Liver (tissue), 9 donors: ENCODE results near the gene LIPE. TPM values are rescaled to one million over a fixed set of nuclear protein-coding genes. Genes with fewer than 3 reads are reported as not detected.

Experiments
- DNase-seq: peaks from one replicate; pipeline ENCODE4 v3.0.0-alpha.2; 2017; ENCODE audit warnings: low spot score
- H3K27ac ChIP-seq, 2 donors: one replicate each; pipeline ENCODE4 v1.7.0; 2013; ENCODE audit warnings: inconsistent platforms in 2 of 2, low read length in 2 of 2, control low read depth in 1 of 2, low read depth in 1 of 2, mild to moderate bottlenecking in 1 of 2
- H3K27me3 ChIP-seq, 4 donors: one replicate each; pipeline versions ENCODE4 v1.6.1 to v1.7.0; 2013; ENCODE audit warnings: low read length in 3 of 4, inconsistent platforms in 1 of 4, mild to moderate bottlenecking in 1 of 4, moderate library complexity in 1 of 4; ENCODE audit not compliant: control insufficient read depth in 4 of 4, insufficient read depth in 4 of 4
- H3K36me3 ChIP-seq, 4 donors: one replicate each; pipeline versions ENCODE4 v1.6.1 to v1.7.0; 2013; ENCODE audit warnings: low read length in 3 of 4, mild to moderate bottlenecking in 3 of 4, low read depth in 1 of 4, moderate library complexity in 1 of 4; ENCODE audit not compliant: control insufficient read depth in 4 of 4, insufficient read depth in 3 of 4
- H3K4me1 ChIP-seq, 4 donors: one replicate each; pipeline versions ENCODE4 v1.6.1 to v1.7.0; 2013; ENCODE audit warnings: low read length in 3 of 4, mild to moderate bottlenecking in 3 of 4, moderate library complexity in 1 of 4; ENCODE audit not compliant: control insufficient read depth in 4 of 4, insufficient read depth in 4 of 4
- H3K4me3 ChIP-seq, 3 donors: one replicate each; pipeline versions ENCODE4 v1.6.1 to v1.7.0; 2013; ENCODE audit warnings: low read length in 3 of 3, control low read depth in 1 of 3, low read depth in 1 of 3, mild to moderate bottlenecking in 1 of 3
- H3K9ac ChIP-seq, 2 donors: one replicate each; pipeline ENCODE4 v1.7.0; 2013; ENCODE audit warnings: low read length in 2 of 2, mild to moderate bottlenecking in 2 of 2, moderate library complexity in 2 of 2, control low read depth in 1 of 2, low read depth in 1 of 2
- H3K9me3 ChIP-seq, 4 donors: one replicate each; pipeline versions ENCODE4 v1.6.1 to v1.7.0; 2013; ENCODE audit warnings: low read length in 3 of 4; ENCODE audit not compliant: control insufficient read depth in 4 of 4
- ATF3 ChIP-seq: IDR thresholded peaks from 2 replicates; pipeline ENCODE4 v1.6.1; 2016; ENCODE audit warnings: antibody characterized with exemption
- CTCF ChIP-seq: fragments of 150-350 bp; IDR thresholded peaks from 2 replicates; pipeline ENCODE4 v1.5.1; 2017; ENCODE audit warnings: improper control_type of control experiment, low read depth, low read length; ENCODE audit not compliant: missing input control
- EGR1 ChIP-seq, 2 donors: IDR thresholded peaks; 2 replicates each; pipeline ENCODE4 v1.6.1; 2016 to 2018; ENCODE audit warnings: antibody characterized with exemption in 2 of 2, low read depth in 2 of 2
- FOXA1 ChIP-seq: IDR thresholded peaks from 2 replicates; pipeline ENCODE4 v1.6.1; 2016; ENCODE audit warnings: antibody characterized with exemption
- FOXA2 ChIP-seq: IDR thresholded peaks from 2 replicates; pipeline ENCODE4 v1.6.1; 2016; ENCODE audit warnings: antibody characterized with exemption
- GABPA ChIP-seq, 2 donors: IDR thresholded peaks in 1 of 2; conservative IDR thresholded peaks in 1 of 2; 2 replicates each; pipeline ENCODE4 v1.6.1; 2016; ENCODE audit warnings: antibody characterized with exemption in 2 of 2, mild to moderate bottlenecking in 1 of 2, moderate library complexity in 1 of 2
- HNF4A ChIP-seq, 2 donors: conservative IDR thresholded peaks; 2 replicates each; pipeline ENCODE4 v1.6.1; 2016; ENCODE audit warnings: antibody characterized with exemption in 2 of 2, mild to moderate bottlenecking in 2 of 2
- HNF4G ChIP-seq: IDR thresholded peaks from 2 replicates; pipeline ENCODE4 v1.6.1; 2016; ENCODE audit warnings: antibody characterized with exemption
- JUND ChIP-seq, 2 donors: IDR thresholded peaks; 2 replicates each; pipeline ENCODE4 v1.6.1; 2016; ENCODE audit warnings: antibody characterized with exemption in 2 of 2
- MAX ChIP-seq: IDR thresholded peaks from 2 replicates; pipeline ENCODE4 v1.6.1; 2016; ENCODE audit warnings: antibody characterized with exemption
- REST ChIP-seq: IDR thresholded peaks from 2 replicates; pipeline ENCODE4 v1.6.1; 2016; ENCODE audit warnings: antibody characterized with exemption, mild to moderate bottlenecking
- RXRA ChIP-seq, 2 donors: IDR thresholded peaks; 2 replicates each; pipeline ENCODE4 v1.6.1; 2017 to 2018; ENCODE audit warnings: antibody characterized with exemption in 2 of 2, mild to moderate bottlenecking in 1 of 2
- SP1 ChIP-seq: IDR thresholded peaks from 2 replicates; pipeline ENCODE4 v1.6.1; 2018; ENCODE audit warnings: antibody characterized with exemption, mild to moderate bottlenecking
- YY1 ChIP-seq: IDR thresholded peaks from 2 replicates; pipeline ENCODE4 v1.6.1; 2016; ENCODE audit warnings: antibody characterized with exemption, mild to moderate bottlenecking
- ZBTB33 ChIP-seq: IDR thresholded peaks from 2 replicates; pipeline ENCODE4 v1.6.1; 2016; ENCODE audit warnings: antibody characterized with exemption
- WGBS: extraction: QIAGEN DNeasy Blood & Tissue Kit; methylation state at CpG from one replicate; pipeline ENCODE4 v1.1.7; 2013; 5-methylcytosine and 5-hydroxymethylcytosine counted together
- polyA plus RNA-seq, 2 donors: library from polyadenylated mRNA; stranded (reverse) in 1 of 2; unstranded in 1 of 2; fragments of 200-250 nt in 1 of 2; fragments of >200 nt in 1 of 2; fragmentation: Nextera tagmentation in 1 of 2; extraction: Ambion mirVana in 1 of 2; gene quantifications; one replicate each; pipeline versions ENCODE4 v1.2.1 to v1.2.3, GENCODE V29; 2013 to 2015
- total RNA-seq, 2 donors: library from RNA; depleted of rRNA; stranded (reverse); fragments of >200 nt; gene quantifications; one replicate each; pipeline ENCODE4 v1.2.3, GENCODE V29; 2014
- donor health status: healthy.
- donor health status: healthy.
- donor health status: healthy.
- donor health status: healthy.
- donor health status: healthy.

Gene LIPE
- total and polyA plus RNA-seq, 4 donors: 0.88 to 4.7 (median 1.5) TPM

GRCh38 chr19:42422092-42422900 lies 4.9 kb downstream of the LIPE start:
- TF ChIP-seq RXRA (IDR thresholded peaks at IDR 0.05): no peak
- TF ChIP-seq EGR1 (IDR thresholded peaks at IDR 0.05; ENCODE audit: low read depth in 2 of 2): no peak
- no peak for TF ChIP-seq SP1
- no peak for TF ChIP-seq HNF4G
- no peak for TF ChIP-seq ZBTB33
- no peak for TF ChIP-seq YY1
- no peak for TF ChIP-seq FOXA1
- no peak for TF ChIP-seq HNF4A (conservative IDR thresholded peaks at IDR 0.05)
- TF ChIP-seq FOXA2: no peak
- TF ChIP-seq CTCF: no peak
- no peak for TF ChIP-seq GABPA (IDR thresholded peaks at IDR 0.05 in 1 of 2, conservative IDR thresholded peaks at IDR 0.05 in 1 of 2)
- no peak for TF ChIP-seq ATF3
- no peak for TF ChIP-seq MAX
- TF ChIP-seq JUND (IDR thresholded peaks at IDR 0.05): no peak
- no peak for TF ChIP-seq REST
- H3K9ac ChIP-seq: no peak overlapping the region
- peaks cover 8 to 22% (median 14%) of the 10 kb centered on the region in 4 donors for H3K4me1 ChIP-seq

More at GRCh38 chr19:42422092-42422900, 4.9 kb downstream of the LIPE start:
- Histone ChIP-seq H3K36me3 (no peaks in the 10 kb centered on the region), H3K4me3 (peak overlapping the region in 1 of 3 donors; percentile 65), H3K27me3 (no peaks in the 10 kb centered on the region), H3K9me3 (no peaks in the 10 kb centered on the region), H3K27ac (peak overlapping the region; percentile 9 to 20)
- WGBS: 75% methylated on average over 17 of the region's 17 CpGs
- no peak for DNase-seq
